A549 (cell line): Measurements from ENCODE around the gene RAB3C. TPM values are rescaled to one million over a fixed set of nuclear protein-coding genes. Genes with fewer than 3 reads are reported as not detected.

Experiments
- ATAC-seq, 2 experiments: fragments of 200-7000 bp in 1 of 2; fragments of >200 bp in 1 of 2; cut with Nextera tagmentation in 1 of 2; cut with Tn5 transposase in 1 of 2; 3 replicates each; pipeline versions ENCODE4 v1.8.0 to v1.9.1; 2018 to 2020; ENCODE audit warnings: mild to moderate bottlenecking in 1 of 2, moderate library complexity in 1 of 2
- CTCF ChIA-PET: fragments of 300-600 bp; sonication (Branson Sonifier 250); formaldehyde crosslinking; extraction: SDS; loops from one replicate; lab custom pipeline; 2021; ENCODE audit warnings: antibody characterized with exemption, inconsistent platforms; lab: Yijun Ruan, JAX
- POLR2A ChIA-PET: fragments of 350-600 bp; formaldehyde crosslinking; extraction: SDS; loops from one replicate; lab custom pipeline; 2021; ENCODE audit warnings: antibody characterized with exemption, inconsistent platforms; lab: Yijun Ruan, JAX
- DNase-seq, 2 experiments: peaks; one replicate each; pipeline versions ENCODE4 v3.0.0 to v3.0.0-alpha.2; 2011 to 2016; ENCODE audit warnings: low read depth in 1 of 2, low spot score in 1 of 2
- FAIRE-seq: peaks from 2 replicates; lab custom pipeline; 2011; peaks lifted over from hg19 to GRCh38; lab: Jason Lieb, UNC
- H3K27ac ChIP-seq, 2 experiments: fragments of >200 bp; sonication (Bioruptor Twin); formaldehyde crosslinking; 3 replicates each; pipeline ENCODE4 v1.5.1; 2016 to 2017
- H3K4me1 ChIP-seq: fragments of >200 bp; sonication (Bioruptor Twin); formaldehyde crosslinking; 3 replicates; pipeline ENCODE4 v1.6.1; 2016
- H3K4me2 ChIP-seq: fragments of >200 bp; sonication (Bioruptor Twin); formaldehyde crosslinking; 3 replicates; pipeline ENCODE4 v1.6.1; 2016
- H3K4me3 ChIP-seq: fragments of >200 bp; sonication (Bioruptor Twin); formaldehyde crosslinking; 3 replicates; pipeline ENCODE4 v1.5.1; 2016
- H3K9me3 ChIP-seq: fragments of >200 bp; sonication (Bioruptor Twin); formaldehyde crosslinking; 3 replicates; pipeline ENCODE4 v1.6.1; 2016
- BHLHE40 ChIP-seq: IDR thresholded peaks from 2 replicates; pipeline ENCODE4 v1.6.1; 2012; ENCODE audit warnings: low read depth, low read length, inconsistent platforms
- CBX2 ChIP-seq: fragments of 200-600 bp; sonication (generic); IDR thresholded peaks from 2 replicates; pipeline ENCODE4 v1.6.1; 2016; ENCODE audit warnings: low read depth, mild to moderate bottlenecking, borderline replicate concordance
- CEBPB ChIP-seq, 2 experiments: fragments of >200 bp in 1 of 2; sonication (Bioruptor Twin) in 1 of 2; formaldehyde crosslinking in 1 of 2; IDR thresholded peaks; 2 replicates each; pipeline ENCODE4 v1.6.1; 2012 to 2016
- CHD4 ChIP-seq: fragments of 200-600 bp; sonication (generic); IDR thresholded peaks from 2 replicates; pipeline ENCODE4 v1.6.1; 2016; ENCODE audit warnings: antibody characterized with exemption, mild to moderate bottlenecking, borderline replicate concordance
- EHMT2 ChIP-seq: fragments of 200-600 bp; sonication (generic); IDR thresholded peaks from 2 replicates; pipeline ENCODE4 v1.6.1; 2016; ENCODE audit warnings: antibody characterized with exemption, low read depth, mild to moderate bottlenecking, moderate library complexity
- ELK1 ChIP-seq: fragments of 150-350 bp; IDR thresholded peaks from 2 replicates; pipeline ENCODE4 v1.6.1; 2014; ENCODE audit warnings: low read depth, mild to moderate bottlenecking, low read length
- EP300 ChIP-seq, 2 experiments: fragments of >200 bp; sonication (Bioruptor Twin); formaldehyde crosslinking; IDR thresholded peaks; 2 replicates in 1 of 2; 3 replicates in 1 of 2; pipeline ENCODE4 v1.6.1; 2016 to 2017
- FOXS1 ChIP-seq: fragments of 250-450 bp; sonication (Bioruptor Pico); IDR thresholded peaks from 2 replicates; pipeline ENCODE4 v1.5.0; 2020; ENCODE audit warnings: mild to moderate bottlenecking, moderate library complexity
- HDAC2 ChIP-seq: fragments of 200-600 bp; sonication (generic); IDR thresholded peaks from 2 replicates; pipeline ENCODE4 v1.6.1; 2016
- HEYL ChIP-seq: fragments of 250-450 bp; sonication (Bioruptor Pico); IDR thresholded peaks from 2 replicates; pipeline ENCODE4 v1.8.0; 2021; ENCODE audit warnings: mild to moderate bottlenecking, moderate library complexity
- HOXA7 ChIP-seq: fragments of 250-450 bp; sonication (Bioruptor Pico); IDR thresholded peaks from 2 replicates; pipeline ENCODE4 v1.5.0; 2020; ENCODE audit warnings: mild to moderate bottlenecking, moderate library complexity
- KDM1A ChIP-seq: fragments of 200-600 bp; sonication (generic); IDR thresholded peaks from 2 replicates; pipeline ENCODE4 v1.6.1; 2016; ENCODE audit warnings: low read depth, mild to moderate bottlenecking
- KDM5A ChIP-seq: fragments of 200-600 bp; sonication (generic); IDR thresholded peaks from 2 replicates; pipeline ENCODE4 v1.6.1; 2016; ENCODE audit warnings: antibody characterized with exemption, mild to moderate bottlenecking
- MAFK ChIP-seq: fragments of 450-650 bp; IDR thresholded peaks from 2 replicates; pipeline ENCODE4 v1.6.1; 2014; ENCODE audit not compliant: partially characterized antibody
- MAX ChIP-seq: IDR thresholded peaks from 2 replicates; pipeline ENCODE4 v1.6.1; 2012
- NPAS2 ChIP-seq: fragments of 250-450 bp; sonication (Bioruptor Pico); IDR thresholded peaks from 2 replicates; pipeline ENCODE4 v1.8.0; 2022; ENCODE audit warnings: mild to moderate bottlenecking, moderate library complexity, borderline replicate concordance
- ZC3H11A ChIP-seq: fragments of 450-650 bp; IDR thresholded peaks from 2 replicates; pipeline ENCODE4 v1.6.1; 2014; ENCODE audit warnings: antibody characterized with exemption, mild to moderate bottlenecking
- WGBS: methylation state at CpG from one replicate; pipeline ENCODE4 v1.1.6; 2017; ENCODE audit errors: missing lambda C conversion rate; 5-methylcytosine and 5-hydroxymethylcytosine counted together
- polyA plus RNA-seq, 4 experiments: library from polyadenylated mRNA; depleted of rRNA in 3 of 4; stranded (reverse); fragments of >200 nt; fragmentation: RNase III in 1 of 4; extraction: RNeasy Plus Mini Kit Qiagen cat#74134 plus additional on column Dnase treatment in 1 of 4; gene quantifications; 2 replicates in 3 of 4; 3 replicates in 1 of 4; pipeline ENCODE4 v1.2.3, GENCODE V29; 2011 to 2017
- TF ChIP-seq, protein P1 (sequence below): IDR thresholded peaks from 2 replicates; pipeline ENCODE4 v1.6.1; 2012; ENCODE audit warnings: low read depth, borderline replicate concordance
- TF ChIP-seq, protein P2 (sequence below): fragments of 450-650 bp; IDR thresholded peaks from 2 replicates; pipeline ENCODE4 v1.6.1; 2014; ENCODE audit warnings: antibody characterized with exemption
- TF ChIP-seq, protein P3 (sequence below): fragments of >200 bp; sonication (Bioruptor Twin); formaldehyde crosslinking; IDR thresholded peaks from 2 replicates; pipeline ENCODE4 v1.6.1; 2016
- TF ChIP-seq, protein P4 (sequence below): fragments of 250-450 bp; sonication (Bioruptor Pico); IDR thresholded peaks from 2 replicates; pipeline ENCODE4 v1.5.0; 2020; ENCODE audit warnings: low read depth, mild to moderate bottlenecking, moderate library complexity

The RAB3C gene
- polyA plus RNA-seq, 2 of the 4 experiments (the other 2 are of a cell fraction), result not detected

GRCh38 chr5:58838729-58839128 lies 255.9 kb downstream of the RAB3C start:
- CTCF ChIA-PET, result interaction anchor here (0.7 to 4.6 kb wide), 2 partner anchors 8 to 11 kb away, joined by 3 to 30 read pairs; no protein-coding TSS in a partner anchor
- Histone ChIP-seq H3K4me3 (no peak overlapping the region), H3K9me3 (peaks cover 7% of the 10 kb centered on the region; the same call in 1 of the 3 replicates), H3K27ac (no peak overlapping the region)
- FAIRE-seq, result no peak
- POLR2A ChIA-PET, result no interaction called here
- DNase-seq, result no peak
- TF ChIP-seq, protein P1, sequence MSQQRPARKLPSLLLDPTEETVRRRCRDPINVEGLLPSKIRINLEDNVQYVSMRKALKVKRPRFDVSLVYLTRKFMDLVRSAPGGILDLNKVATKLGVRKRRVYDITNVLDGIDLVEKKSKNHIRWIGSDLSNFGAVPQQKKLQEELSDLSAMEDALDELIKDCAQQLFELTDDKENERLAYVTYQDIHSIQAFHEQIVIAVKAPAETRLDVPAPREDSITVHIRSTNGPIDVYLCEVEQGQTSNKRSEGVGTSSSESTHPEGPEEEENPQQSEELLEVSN, result no peak
- TF ChIP-seq MAFK, result peak; percentile 84
- TF ChIP-seq, protein P2, sequence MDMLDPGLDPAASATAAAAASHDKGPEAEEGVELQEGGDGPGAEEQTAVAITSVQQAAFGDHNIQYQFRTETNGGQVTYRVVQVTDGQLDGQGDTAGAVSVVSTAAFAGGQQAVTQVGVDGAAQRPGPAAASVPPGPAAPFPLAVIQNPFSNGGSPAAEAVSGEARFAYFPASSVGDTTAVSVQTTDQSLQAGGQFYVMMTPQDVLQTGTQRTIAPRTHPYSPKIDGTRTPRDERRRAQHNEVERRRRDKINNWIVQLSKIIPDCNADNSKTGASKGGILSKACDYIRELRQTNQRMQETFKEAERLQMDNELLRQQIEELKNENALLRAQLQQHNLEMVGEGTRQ, result no peak
- TF ChIP-seq, protein P3, sequence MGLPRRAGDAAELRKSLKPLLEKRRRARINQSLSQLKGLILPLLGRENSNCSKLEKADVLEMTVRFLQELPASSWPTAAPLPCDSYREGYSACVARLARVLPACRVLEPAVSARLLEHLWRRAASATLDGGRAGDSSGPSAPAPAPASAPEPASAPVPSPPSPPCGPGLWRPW, result no peak
- no peak for TF ChIP-seq FOXS1 (CRISPR knock-in tag)
- no peak for TF ChIP-seq EHMT2
- TF ChIP-seq, all 56 proteins: peak for 1
- H3K4me1 ChIP-seq, result peaks cover 12% of the 10 kb centered on the region
- no peak for ATAC-seq
- no peak overlapping the region for H3K4me2 ChIP-seq

- WGBS, result 63% methylated on average over 2 of the region's 2 CpGs
- CTCF ChIA-PET, result interaction anchor here (0.9 to 2.1 kb wide), 3 partner anchors 297 to 366 kb away, joined by 3 to 10 read pairs (median 3); no protein-coding TSS in a partner anchor
- H3K4me1 ChIP-seq, result peaks cover 12% of the 10 kb centered on the region
- FAIRE-seq, result no peak
- H3K27ac ChIP-seq, result no peak overlapping the region
- H3K4me3 ChIP-seq, result no peak overlapping the region
- DNase-seq, result peak in 1 of 2 experiments; percentile 29
- TF ChIP-seq KDM5A (no peak), CEBPB (IDR thresholded peaks at IDR 0.05) (peak; percentile 10 to 47; a peak in 1 of 4 replicates)
- H3K9me3 ChIP-seq, result peaks cover 7% of the 10 kb centered on the region; the same call in 1 of the 3 replicates
- POLR2A ChIA-PET, result no interaction called here
- peak in 1 of 2 experiments; percentile 42; a peak in 1 of 6 replicates for ATAC-seq
- H3K4me2 ChIP-seq, result peak overlapping the region; percentile 25
Measured at GRCh38 chr5:58842852-58843251, 260.0 kb downstream of the RAB3C start.

DNA sequence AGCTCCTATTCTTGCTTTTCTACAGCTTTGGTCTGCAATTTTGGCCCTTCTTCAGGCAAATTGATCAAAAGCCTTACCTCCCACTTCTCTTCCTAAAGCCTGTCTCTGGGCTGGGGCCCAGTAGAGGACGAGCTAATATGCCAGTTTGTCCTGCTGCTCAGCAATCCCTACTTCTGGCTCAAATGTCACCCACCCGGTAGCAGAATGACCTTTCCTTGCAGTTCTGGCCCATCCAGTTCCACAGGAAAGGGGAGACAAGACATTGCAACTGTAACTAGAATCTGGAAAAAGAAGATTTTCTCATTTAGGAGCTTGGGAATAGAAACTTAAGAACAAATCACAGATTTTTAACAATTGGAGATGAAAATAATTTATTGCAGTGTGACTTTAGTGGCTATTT lies 261.5 kb downstream of the RAB3C start:
- no peak for TF ChIP-seq ZC3H11A
- TF ChIP-seq NPAS2 (CRISPR knock-in tag), result no peak
- no peak for TF ChIP-seq MAX
- TF ChIP-seq, protein P3, result no peak
- no peak for TF ChIP-seq BHLHE40
- no peak for TF ChIP-seq EHMT2
- TF ChIP-seq KDM1A, result no peak
- no peak for TF ChIP-seq CHD4
- TF ChIP-seq HOXA7 (CRISPR knock-in tag), result no peak
- TF ChIP-seq FOXS1 (CRISPR knock-in tag), result no peak
- no peak for TF ChIP-seq MAFK
- no peak for TF ChIP-seq EP300 (IDR thresholded peaks at IDR 0.05)
- no peak for TF ChIP-seq HEYL (CRISPR knock-in tag)
- TF ChIP-seq CBX2, result no peak
- TF ChIP-seq ELK1, result no peak
- TF ChIP-seq HDAC2, result no peak
- TF ChIP-seq, protein P4, sequence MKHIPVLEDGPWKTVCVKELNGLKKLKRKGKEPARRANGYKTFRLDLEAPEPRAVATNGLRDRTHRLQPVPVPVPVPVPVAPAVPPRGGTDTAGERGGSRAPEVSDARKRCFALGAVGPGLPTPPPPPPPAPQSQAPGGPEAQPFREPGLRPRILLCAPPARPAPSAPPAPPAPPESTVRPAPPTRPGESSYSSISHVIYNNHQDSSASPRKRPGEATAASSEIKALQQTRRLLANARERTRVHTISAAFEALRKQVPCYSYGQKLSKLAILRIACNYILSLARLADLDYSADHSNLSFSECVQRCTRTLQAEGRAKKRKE (CRISPR knock-in tag), result no peak
- TF ChIP-seq, all 56 proteins: peak for 0
- peaks cover 12% of the 10 kb centered on the region for H3K4me1 ChIP-seq
- FAIRE-seq, result no peak
- H3K9me3 ChIP-seq, result 0 out of 3 replicates have a peak, but pooled peaks cover 2% of the 10 kb centered on the region
- H3K4me3 ChIP-seq, result no peak overlapping the region
- no peak for DNase-seq
- H3K27ac ChIP-seq, result no peak overlapping the region
- CTCF ChIA-PET, result interaction anchor here (12.9 kb wide), 1 partner anchor 346 kb away, joined by 266 read pairs; the partner anchor contains the start of gene GAPT
- no peak overlapping the region for H3K4me2 ChIP-seq
- WGBS, result 53% methylated on average over 2 of the region's 2 CpGs
- ATAC-seq, result no peak
- POLR2A ChIA-PET, result no interaction called here
